NOMO-1 treated with DMSO at 0.1 percent for 48 hours (cell line): ENCODE data around the gene QRFPR.
A peak's percentile ranks its signal among the peaks of the same experiment; 100 is the strongest.
"Not testable (repeated sequence)": the region's sequence is repeated elsewhere in the genome, so short reads cannot be mapped to it uniquely, and the experiment has no call there.

Source experiments
- DNase-seq: peaks from one replicate; lab custom pipeline; 2025; ENCODE audit not compliant: unreplicated experiment; lab: John Stamatoyannopoulos, UW

The QRFPR gene

DNA sequence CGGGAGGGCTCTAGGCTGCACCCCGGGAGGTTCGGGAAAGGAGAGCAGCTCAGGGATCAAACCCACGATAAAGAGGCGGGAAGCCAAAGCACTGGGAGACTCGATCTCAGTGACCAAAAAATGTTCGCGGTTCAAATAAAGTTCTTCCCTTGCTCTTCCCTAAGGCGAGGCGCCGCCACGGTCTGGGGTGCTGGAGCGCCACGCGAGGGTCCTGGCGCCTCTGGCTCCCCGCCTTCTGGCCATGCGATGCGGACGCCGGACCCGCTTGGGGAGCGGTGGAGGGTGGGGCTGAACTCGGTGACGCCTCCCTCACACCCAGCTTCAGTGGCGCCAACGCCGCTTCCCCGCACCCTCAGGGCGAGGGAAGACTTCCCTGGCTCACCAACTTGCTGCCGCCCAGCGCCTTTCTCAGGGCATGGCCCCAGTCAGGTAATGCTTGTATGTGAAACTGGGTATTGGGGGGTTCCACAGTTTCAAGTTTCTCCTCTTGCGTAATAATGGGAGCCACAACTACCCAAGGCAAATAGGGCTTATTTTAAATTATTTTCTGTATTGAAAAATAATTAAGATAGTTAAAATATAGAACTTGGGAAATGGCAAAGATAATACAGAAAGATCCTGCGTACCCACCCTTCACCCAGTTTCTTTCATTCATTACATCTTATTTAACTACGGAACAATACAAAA lies at the start of gene QRFPR:
Gene QRFPR, minus strand, starts transcription at position 243 of the 687 bp plus-strand sequence. CDS start 371 bp downstream, outside the sequence.
- DNase-seq, result no peak

DNA sequence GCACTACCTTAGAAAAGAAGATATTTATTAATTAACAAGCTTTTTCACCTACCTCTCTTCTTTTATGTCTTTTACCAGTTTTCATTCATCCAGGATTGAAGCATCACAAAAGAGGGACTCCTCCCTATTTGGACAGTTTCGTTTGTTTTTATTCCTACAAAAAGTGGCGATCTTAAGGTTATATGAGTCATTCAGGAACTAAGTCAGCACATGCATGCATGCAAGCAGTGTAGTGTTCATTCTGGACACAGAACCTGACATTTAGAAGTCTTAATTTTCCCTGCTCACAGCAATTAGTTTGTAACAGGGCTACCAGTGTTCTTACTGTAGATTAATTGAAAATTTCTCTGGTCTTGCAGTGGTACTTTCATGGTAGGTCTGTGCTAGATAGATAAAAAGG lies 47.9 kb upstream of the QRFPR start:
- DNase-seq, result no peak

DNA sequence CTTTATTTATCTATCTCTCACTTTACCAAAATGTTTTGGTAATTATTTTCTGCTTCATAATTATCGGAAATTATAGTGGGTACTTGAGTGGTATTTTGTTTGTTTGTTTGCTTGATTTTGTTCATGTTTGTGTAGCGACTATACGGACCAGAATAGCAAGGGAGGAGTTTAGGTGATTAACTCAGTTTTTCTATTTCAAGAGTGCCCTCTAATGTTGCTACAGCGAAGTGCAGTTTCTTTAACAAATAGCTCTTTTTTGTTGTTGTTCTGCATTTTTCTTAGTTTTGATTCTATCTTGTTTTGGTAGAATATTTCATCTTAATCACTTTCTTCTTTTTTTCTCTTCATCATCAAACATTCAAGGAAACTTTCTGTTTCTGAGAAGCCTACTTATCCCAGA lies 40.8 kb upstream of the QRFPR start:
- DNase-seq, result peak; percentile 2

DNA sequence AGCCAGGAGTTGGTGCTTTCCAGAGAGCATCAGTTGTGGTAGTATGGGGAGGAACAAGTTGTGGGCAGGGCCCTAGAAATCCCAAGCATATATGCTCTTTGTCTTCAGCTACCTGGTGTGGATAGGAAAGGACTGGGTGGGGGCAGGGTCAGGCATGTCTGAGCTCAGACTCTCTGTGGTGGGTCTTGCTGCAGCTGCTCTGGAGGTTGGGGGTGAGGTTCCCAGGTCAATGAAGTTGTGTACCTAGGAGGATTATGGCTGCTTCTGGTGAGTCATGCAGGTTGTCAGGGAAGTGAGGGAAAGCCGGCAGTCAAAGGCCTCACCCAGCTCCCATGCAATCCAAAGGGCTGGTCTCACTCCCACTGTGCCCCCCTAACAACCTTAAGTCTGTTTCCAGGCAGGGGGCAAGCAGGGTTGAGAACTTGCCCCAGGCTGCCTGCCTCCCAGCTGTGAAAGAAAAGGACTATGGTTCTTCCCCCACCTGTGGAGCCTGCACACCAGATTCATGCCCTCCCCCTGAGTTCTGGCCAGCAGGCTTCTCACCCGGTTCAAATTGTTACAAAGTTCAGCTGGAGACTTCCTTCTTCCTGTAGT lies 30.4 kb upstream of the QRFPR start:
- no peak for DNase-seq

DNA sequence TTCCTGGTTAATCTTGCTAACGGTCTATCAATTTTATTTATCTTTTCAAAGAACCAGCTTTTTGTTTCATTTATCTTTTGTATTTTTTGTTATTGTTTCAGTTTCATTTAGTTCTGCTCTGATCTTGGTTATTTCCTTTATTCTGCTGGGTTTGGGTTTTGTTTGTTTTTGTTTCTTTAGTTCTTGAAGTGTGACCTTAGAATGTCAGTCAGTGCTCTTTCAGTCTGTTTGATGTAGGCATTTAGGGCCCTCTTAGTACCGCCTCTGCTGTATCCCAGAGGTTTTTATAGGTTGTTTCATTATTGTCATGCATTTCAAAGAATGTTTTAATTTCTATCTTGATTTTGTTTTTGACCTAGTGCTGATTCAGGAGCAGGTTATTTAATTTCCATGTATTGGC lies 27.7 kb upstream of the QRFPR start:
- not testable (repeated sequence) for DNase-seq

DNA sequence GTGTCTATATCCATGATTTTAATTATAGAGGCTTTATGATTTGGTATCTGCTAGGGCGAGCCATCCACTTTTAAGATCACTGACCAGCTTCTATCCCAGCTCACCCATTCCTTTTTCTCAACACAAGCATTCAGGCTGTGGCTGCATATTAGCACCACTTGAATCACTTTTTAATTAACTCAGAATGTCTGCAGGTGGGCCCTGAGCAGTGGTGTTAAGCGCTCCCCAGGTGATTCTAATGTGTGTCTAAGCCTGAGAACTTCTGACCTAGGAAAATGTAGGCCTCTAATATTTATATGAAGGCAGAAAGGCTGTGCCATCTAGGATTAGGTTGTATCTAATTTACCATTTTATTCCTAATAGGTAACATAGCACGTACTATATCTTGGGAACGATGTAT lies 19.8 kb upstream of the QRFPR start:
- no peak for DNase-seq

DNA sequence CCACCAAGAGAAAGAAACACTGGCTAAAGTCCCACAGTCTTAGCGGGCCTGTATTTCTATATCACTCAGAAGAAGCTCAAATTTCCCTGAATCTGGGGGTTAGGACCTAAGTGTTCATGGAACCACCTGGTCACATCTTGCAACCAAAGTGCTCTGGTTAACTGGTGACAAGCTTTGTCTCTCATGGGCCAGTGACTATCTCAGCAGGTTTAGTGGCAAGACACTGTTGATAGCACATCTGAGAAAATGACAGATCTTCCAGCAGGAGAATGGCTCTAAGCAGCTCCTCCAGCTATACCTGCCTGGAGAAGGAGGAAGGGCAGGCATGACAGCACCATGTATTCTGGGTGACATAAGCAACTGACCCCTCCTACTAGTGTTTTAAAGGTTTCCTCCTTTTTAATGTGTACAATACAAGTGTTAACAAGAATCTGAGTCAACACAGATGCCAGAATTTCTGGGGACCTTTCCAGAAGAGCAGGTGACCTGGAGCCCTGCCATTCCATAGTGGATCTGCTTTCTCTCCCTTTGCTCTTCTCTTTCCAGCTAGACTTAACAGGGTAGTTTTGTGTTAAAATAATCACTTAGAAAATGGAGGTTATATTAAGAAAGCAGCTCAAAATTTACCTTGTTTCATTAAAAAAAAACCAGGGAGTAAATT lies 17.3 kb upstream of the QRFPR start:
- no peak for DNase-seq

DNA sequence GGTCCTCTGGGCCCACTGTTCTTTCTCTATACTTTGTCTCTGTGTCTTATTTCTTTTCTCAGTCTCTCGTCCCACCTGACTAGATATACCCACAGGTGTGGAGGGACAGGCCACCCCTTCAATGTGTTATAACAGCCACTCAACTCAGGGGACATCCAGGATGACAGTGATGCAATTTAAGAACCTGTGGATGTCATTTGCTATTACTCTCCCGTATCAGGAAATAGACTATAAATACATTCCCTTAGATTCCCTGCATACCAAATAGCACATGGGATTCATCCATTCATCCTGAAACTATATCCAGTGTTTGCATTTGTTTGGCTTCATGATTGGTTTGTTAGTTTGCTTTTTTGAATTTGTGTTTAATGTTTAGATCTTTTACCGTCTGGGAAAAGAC lies 16.6 kb upstream of the QRFPR start:
- no peak for DNase-seq

DNA sequence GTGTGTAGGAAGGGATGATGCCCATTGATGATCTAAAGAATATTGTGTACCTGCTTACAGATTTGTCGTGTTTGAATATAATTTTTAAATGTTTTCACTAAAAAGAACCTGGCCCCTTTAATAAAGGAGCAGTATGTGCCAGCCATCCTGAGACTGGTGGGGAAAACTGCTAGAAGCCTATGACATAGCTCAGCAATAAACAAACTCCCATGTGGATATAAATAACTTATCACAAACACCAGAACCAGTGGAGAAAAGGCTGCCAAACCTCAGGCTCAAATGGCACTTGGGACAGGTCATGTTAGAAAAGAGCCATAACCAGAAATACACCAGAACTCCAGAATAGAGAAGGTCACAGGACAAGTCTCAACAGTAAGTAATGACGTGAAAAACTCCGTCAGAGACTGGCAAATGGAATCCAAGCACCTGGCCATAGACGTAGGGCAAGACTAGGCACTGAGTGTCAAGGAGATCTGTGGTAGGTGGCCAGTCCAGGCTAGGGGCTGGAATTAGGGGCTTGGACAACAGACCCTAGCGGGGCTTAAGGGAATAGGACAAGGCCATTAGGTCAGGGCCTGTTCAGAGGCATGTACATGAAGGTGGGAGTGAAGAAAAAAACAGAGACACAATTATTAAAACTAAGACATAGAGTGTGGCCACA lies 11.7 kb upstream of the QRFPR start:
- DNase-seq, result no peak

DNA sequence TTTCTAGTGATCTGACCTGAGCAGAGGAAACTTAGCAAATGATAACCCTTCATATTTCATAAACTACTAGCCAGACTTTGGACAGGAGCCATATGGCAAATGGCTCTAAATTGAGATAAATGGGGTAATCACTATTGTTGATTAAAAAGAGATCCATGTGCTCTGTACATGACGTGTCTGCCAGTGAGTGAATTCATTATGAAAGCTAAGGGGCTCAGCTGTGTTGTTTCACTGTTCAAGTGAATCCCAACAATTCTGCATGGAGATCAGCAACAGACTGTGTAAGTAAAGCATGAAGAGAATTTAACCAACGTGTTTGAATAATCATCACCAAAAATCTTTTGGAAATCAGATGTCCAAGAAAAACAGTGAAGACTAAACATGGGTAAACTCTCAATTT lies 9.5 kb upstream of the QRFPR start:
- no peak for DNase-seq

DNA sequence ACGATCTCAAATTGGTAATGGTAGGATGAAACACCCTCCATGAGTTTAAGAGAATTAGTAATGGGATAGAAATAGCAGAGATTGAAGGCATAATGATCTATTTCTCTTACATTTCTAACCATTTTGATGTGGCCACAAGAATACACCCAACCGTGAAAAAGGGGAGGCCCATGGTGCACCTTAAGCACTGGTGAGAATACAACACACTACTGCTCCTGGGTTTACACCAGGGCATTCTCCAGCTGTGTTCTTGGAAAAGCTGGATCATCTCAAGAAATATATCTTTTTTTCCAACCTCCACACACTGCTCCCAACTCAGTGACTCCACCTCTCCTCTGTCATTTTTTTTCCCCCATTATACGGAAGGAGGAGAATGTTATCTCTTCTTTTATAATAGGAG lies 1.5 kb downstream of the QRFPR start:
- no peak for DNase-seq

DNA sequence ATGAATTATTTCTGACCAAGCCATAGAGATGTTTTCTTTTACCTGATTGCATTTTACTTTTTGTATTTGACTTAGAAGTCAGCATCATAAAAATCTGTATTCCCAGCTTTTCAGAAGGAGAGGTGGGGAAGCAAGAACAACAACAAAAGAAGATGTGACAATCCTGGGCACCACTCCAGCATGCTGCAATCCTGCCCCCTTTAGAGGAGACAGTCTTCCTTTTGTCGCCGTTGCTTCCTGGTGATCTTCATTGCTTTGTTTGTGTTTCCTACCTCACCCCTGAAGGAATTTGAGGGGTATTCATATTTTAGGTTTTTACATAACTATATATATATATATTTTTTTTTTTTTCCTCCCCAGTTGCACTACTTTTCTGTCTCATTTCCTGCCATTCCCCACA lies 3.7 kb downstream of the QRFPR start:
- no peak for DNase-seq

DNA sequence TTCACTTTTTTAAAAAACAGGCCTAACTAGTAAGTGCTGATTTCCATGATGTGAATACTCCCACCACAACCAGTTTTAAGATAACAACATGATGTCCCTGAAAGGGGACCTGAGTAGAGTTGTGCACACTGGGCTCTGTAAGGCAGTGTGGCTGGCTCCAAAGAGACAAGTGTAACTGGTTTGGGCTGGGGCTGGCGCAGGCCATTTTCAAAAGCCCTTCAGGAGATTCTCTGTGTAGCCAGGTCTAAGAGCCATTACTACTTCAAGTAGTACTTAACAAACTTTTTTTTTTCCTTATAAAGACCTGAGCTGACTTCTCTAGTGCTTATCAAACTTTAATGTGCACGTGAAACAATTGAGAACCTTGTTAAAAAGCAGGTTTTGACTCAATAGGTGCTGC lies 4.3 kb downstream of the QRFPR start:
- no peak for DNase-seq

DNA sequence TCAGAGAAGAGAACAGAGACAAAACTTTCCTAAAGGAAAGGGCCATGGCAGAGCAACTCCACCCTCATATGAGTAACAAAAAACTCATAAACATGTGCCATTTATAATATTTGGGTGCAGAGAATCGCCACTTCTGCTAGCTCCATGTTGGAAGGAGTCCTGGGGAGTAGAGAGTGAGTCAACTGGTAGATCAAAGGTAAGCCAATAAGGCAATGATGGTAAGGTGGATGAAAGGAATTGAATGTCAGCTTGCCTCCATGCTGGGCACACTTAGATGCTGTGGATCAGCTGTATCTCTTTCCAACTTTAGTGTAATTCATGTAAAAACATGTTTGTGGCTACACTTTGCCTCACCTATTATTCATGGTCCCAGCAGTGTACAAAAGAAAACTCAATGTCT lies 4.7 kb downstream of the QRFPR start:
- DNase-seq, result no peak

DNA sequence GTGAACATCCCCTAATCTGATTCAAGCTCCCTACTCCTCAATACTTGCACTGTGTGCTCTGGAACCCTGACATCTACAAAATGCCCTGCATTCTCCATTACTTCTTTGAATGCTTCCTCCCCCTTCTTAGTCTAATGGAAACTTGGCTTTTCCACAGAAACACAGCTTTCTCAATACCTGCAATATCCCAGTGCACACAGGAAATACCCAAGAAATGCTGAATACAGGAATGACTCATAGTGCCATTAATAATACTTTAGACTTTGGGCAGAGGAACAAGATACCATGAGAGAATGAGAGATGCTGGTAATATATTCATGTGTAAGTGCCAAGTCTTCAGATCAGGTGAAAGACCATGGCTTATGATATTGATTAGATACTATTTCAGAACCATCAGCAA lies 5.6 kb downstream of the QRFPR start:
- DNase-seq, result no peak

DNA sequence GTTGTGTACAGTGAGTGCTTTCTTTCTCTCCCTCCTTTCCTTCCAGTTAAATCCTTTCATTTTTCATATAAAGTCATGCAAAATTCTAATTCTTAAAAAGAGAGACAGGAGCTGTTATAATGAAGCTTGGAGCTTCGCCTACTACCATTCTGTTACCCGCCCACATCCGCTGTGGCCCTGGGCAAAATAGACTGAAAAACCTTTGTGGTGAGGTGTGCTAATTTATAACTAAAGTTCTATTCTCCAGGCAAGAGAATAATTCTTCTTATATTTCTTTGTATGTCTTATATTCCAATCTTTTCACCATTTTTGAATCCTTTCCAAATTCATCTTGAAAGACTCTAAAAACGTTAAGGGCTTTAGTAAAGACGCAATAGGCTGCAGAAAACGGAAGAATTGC lies 7.0 kb downstream of the QRFPR start:
- no peak for DNase-seq

DNA sequence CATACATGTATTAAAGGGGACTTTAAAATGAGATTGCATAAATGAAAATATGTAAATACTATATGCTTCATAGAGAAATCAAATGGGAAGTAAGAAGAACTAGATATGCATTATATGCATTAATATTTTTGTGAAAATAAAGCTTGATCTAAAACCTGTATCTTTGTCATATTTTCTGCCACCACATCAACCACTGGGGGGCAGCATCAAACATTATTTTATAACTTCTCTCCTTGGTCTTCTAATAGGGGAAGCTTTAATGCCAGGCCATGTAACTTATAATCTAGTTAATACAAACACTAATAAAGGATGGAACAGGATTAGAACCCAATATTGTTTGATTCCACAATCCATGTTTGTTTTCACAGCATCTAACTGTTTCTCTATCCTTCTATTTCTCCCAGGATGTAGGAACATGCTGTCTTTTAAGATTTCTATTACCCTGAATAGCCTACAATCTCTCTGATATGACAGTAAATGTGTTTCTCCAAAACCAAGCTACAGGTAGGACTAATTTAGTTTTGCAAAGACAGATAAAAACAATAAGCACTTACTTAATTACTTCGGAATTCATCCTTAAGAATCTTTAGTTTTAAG lies 10.0 kb downstream of the QRFPR start:
- DNase-seq, result peak; percentile 22

DNA sequence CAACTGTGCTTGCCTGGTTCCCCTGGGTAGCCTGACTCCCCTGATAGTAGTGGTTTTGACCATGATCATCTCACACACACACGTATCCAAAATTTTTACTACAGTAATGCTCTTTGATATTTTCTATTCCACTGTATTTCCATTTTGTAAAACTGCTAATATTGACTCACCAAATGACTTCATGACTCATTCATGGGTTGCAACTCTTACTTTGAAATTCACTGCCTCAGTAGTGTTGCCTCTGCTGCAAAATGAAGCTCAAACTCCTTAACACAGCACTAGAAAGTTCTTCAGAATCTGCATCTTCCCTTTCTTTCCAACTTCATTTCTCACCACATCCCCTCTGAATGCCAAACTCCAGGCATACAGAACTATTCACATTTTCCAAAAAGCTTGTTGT lies 20.3 kb downstream of the QRFPR start:
- no peak for DNase-seq

DNA sequence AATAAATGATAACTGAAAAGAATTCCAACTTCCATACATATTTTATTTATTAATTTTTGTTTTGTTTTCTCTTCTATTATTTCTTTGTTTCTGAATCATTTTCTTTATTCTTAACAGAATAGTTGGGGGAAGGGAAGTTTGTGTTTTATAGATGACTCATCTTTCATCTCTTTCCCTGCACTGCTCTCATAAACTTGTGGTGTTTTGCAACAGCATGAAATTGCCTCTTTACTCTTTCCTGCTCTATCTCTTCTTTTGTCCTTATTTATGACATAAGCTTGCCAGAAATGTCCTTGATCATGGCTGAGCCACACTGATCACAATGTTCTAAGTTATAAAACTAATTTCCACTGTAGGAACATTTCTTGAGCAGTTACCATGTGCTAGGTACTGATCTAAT lies 22.3 kb downstream of the QRFPR start:
- DNase-seq, result peak; percentile 52

DNA sequence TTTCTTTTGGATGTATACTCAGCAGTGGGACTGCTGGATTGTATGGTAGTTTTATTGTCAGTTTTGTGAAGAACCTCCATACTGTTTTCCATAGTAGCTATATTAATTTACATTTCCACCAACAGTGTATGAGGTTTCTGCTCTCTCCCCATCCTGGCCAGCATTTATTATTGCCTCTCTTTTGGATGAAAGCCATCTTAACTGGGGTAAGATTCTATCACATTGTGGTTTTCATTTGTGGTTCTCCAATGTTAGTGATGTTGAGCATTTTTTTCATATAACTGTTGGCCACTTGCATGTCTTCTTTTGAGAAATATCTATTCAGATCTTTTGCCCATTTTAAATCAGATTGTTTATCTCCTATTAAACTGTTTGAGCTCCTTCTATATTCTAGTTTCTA lies 27.6 kb downstream of the QRFPR start:
- DNase-seq, result no peak

DNA sequence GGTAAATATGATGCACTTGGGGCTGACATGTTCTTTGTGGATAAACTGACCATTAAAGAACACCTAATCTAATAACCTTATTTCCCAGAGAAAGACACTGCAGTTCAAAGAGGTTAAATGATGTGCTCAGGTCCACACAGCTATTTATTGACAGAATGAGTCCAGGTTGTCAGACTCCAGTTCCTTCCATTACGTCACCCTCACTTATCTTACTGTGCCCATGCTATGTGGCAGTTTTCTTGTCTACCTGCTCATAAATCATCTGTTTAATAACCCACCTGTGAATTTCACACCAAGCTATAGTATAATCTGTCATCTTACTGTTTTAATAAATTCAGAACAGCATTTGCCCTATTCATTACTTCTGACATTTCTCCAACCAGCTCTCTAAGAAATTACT lies 36.7 kb downstream of the QRFPR start:
- no peak for DNase-seq

DNA sequence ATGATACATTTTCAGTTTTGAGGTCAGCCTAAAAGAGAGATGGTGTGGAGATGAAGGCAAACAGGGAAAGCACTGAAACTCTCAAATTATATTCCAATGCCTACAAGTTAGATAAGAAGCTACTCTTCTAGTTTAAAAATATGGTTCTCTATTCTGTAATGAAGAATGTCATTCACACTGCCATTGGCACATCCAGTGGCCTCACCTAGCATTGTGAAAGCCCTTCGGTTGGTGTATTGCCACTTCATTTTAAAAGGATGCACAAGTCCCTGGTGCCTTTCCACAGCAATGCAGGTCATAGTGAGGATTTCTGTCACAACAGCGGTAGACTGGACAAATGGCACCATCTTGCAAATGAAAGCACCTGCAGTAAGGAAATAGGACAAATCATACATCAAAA lies 40.6 kb downstream of the QRFPR start:
- no peak for DNase-seq
